GM21825 (cell line): ENCODE results near the gene HSPA4L.
A peak's percentile ranks its signal among the peaks of the same experiment; 100 is the strongest.

ENCODE experiments used
- ATAC-seq: cut with Tn5 transposase; IDR thresholded peaks from one replicate; pipeline ENCODE4 v1.9.1; 2021; ENCODE audit warnings: mild to moderate bottlenecking, moderate library complexity; ENCODE audit not compliant: unreplicated experiment

The HSPA4L gene

DNA sequence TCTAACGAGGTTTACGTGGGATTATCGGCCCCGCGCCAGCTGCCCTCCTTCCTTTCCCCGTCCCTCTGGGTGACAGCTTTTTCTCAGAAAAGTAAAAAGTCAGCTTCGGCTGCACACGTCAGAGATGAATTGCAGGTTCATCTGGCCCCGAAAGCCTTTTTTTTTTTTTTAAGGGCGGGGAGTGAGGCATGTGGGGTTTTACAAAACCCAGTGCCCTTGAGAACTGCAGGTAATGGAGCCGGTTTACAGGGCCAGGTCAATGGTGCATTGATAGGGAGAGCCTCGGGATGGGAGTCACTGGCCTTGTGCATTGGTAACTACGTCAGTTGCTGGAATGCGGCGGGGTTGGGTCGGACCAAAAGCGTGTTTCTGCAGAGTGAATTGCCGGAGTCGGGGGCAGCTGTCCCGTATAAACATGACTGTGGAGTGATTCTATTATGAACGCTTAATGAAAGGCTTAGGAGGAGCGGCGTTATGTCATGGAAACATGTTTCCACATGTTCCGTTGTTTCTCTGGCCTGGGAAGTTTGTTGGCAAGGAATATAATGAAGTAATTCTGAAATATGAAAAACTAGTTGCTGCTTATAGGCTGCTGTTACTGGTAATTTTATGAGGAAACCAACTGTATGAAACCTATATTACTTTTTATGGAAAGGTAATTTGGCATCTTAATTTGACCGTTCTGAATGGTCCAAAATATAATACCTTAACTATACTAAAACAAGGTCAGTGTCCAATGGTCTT lies 1.1 kb downstream of the HSPA4L start:
- ATAC-seq = peak; percentile 11

- no peak for ATAC-seq
Measured at GRCh38 chr4:127783955-127784770, 2.0 kb downstream of the HSPA4L start.

DNA sequence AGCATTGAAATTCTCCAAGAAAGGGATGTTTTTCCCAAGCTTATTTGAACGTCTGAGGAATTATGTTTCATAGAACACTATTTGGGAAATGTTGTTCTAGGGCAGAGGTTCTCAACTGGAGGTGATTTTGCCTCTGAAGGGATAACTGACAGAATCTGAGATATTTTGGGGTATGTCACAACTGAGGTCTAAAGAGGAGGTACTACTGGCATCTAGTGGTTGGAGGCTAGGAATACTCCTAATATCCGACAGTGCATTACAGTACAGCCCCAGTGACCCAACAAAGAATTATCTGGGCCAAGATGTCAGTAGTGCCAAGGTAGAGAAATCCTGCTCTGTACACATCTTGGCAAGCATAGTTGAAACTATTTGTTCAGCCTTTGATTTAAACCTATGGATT lies 6.4 kb downstream of the HSPA4L start:
- ATAC-seq = peak; percentile 51

- ATAC-seq = no peak
Measured at GRCh38 chr4:127791391-127791790, 9.3 kb downstream of the HSPA4L start.

GRCh38 chr4:127793528-127793927 lies 11.4 kb downstream of the HSPA4L start:
- no peak for ATAC-seq

- ATAC-seq = no peak
Measured at GRCh38 chr4:127799711-127800110, 17.6 kb downstream of the HSPA4L start.

GRCh38 chr4:127809173-127809800 lies 27.2 kb downstream of the HSPA4L start:
- no peak for ATAC-seq

GRCh38 chr4:127810551-127810950 lies 28.4 kb downstream of the HSPA4L start:
- ATAC-seq = no peak

DNA sequence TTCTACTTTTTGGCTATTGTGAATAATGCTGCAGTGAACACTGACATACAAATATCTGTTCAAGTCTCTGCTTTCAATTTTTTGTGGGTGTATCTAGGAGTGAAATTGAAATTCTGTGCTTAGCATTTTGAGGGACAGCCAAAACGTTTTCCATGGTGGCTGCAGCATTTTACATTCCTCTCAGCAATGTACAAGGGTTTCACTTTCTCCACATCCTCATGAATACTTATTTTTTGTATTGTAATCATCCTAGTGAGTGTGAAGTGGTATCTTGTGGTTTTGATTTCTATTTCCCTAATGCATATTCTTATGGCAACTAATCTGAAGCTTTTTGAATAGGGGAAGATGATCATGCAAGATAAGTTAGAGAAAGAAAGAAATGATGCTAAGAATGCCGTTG lies 40.3 kb downstream of the HSPA4L start:
- no peak for ATAC-seq

DNA sequence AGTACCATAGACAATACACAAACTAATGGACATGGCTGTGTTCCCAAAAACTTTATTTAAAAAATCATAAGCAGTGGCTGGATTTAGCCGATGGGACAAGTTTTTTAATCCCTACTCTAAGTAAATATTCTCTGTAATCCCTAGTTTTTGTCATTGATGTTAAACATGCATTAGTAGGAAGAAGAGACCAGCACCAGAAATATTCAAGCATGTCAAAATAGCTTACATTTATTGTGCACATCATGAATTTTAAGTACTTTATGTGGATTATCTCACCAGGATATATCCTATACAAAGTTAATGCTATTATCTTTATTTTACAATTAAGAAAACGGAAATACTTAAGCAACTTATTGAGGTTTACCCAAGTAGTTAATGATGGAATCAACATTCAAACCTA lies 46.0 kb downstream of the HSPA4L start:
- no peak for ATAC-seq

DNA sequence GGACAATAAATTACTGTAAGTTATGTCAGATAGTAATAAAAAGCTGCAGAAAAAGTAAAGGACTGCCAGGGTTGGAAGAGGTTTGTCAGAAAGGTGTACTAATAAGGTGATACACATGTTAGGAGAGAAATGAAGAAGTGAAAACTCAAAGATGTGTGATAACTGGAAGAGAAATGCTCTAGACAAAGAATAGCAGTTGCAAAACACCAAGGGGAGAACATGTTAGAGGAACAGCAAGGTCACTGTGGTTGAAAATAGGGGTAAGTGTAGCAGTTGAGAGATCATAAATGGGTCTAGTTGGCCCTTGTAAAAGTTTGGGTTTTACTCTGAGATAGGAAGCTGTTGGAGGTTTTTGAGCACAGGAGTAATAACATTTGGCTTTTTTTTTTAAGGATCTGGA lies 46.9 kb downstream of the HSPA4L start:
- ATAC-seq = peak; percentile 84

DNA sequence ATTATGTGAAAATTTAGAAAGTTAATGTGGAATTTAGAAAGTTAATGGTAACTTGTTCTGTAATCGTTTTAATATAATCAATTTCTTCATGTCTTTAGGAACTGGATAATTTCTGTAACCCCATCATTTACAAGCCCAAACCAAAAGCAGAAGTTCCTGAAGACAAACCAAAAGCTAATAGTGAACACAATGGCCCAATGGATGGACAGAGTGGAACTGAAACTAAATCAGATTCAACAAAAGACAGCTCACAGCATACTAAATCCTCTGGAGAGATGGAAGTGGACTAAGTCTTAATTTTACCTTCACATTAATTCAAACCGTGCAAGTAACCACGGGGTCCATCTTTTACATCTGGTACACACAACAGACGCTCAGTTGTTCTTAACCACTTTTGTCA lies 50.5 kb downstream of the HSPA4L start:
- ATAC-seq = peak; percentile 67

GRCh38 chr4:127843704-127844600 lies 61.8 kb downstream of the HSPA4L start:
- no peak for ATAC-seq

- no peak for ATAC-seq
Measured at GRCh38 chr4:127844601-127845116, 62.5 kb downstream of the HSPA4L start.

DNA sequence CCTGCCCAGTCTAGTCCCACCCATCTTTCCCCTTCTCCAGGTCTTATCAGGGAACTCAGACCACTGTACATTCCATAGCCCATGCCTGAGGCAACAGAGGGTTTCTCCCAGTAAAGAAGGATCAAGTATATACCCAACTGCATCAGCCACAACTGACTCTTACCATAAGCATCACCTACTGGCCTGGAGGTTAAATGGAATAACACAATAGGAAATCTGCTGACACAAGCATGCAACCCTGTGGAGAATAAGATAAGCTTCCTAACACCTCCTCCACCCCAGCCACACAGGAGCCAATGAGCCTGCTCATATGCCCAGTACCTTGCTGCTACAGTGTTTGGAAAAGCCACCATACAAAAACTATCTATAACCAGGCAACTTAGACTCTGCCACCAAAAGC lies 63.9 kb downstream of the HSPA4L start:
- ATAC-seq = no peak

DNA sequence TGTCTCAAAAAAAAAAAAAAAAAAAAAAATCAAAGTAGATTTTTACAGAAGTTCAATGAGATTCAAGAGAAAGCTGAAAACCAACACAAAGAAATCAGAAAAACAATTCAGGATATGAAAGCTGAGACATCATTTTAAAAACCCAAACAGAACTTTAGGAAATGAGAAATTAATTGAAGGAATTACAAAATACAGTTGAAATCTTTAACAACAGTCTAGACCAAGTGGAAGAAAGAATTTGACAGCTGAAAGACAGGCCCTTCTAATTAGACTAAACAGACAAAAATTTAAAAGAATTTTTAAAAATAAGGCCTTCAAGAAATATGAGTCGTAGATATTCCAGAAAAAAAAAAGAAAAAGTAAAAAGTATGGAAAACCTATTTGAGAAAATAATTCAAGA lies 64.6 kb downstream of the HSPA4L start:
- ATAC-seq = no peak

DNA sequence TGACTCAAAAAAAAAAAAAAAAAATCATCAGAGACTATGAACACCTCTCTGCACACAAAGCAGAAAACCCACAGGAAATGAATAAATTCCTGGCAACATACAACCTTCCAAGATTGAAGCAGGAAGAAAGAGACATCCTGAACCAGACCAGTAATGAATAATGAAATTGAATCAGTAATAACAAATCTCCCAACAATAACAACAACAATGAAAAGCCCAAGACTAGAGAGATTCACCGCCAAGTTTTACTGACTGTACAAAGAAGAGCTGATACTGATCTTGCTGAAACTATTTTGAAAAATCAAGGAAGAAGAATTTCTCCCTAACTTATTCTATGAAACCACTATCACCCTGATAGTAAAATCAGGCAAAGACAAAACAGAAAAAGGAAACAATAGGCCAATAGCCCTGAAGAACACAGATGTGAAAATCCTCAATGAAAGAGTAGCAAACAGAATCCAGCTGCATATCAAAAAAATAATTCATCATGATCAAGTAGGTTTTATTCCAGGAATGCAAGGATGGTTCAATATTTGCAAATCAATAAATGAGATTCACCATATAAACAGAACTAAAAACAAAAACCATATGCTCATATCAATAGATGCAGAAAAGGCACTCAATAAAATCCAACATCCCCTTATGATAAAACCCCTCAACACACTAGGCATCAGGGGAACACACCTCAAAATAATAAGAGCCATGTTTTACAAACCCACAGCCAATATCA lies 67.5 kb downstream of the HSPA4L start:
- no peak for ATAC-seq

GRCh38 chr4:127852661-127853060 lies 70.5 kb downstream of the HSPA4L start:
- no peak for ATAC-seq

DNA sequence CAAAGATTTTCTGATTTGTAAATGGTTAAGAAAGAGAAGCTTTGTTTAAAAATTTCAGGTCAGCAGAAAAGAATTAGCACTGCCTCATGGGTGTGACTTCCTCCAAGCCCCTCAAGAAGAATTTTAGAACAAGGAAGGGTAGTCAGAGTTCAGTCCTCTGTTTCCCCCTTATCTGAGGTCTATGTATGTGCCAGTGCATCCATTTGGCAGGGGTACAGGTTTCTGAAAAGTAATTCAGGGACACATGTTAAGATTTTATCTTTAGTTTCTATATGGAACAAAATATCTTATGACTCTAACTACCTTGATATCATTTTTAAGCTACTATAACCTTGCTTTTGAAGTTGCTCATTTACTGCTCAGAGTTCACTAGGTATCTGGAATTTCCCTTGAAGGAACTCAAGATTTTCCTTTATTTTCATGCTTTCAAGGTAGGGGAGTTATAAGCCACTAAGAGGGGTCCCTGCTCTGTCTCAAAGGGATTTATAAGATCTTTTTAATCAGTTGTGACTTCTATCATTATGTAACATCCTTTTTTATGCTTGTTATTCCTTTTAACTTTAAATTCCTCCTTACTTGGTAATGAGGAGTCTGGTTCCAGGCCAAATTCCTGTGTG lies 74.2 kb downstream of the HSPA4L start:
- no peak for ATAC-seq
